Activated CD4-positive, alpha-beta T cell treated with anti-CD3 and anti-CD28 coated beads, Interleukin-2, Interleukin-4, amounts not matched to agents 100 ng/mL and 50 ng/mL, durations not matched to agents 16 hours and 8 hours (primary cell): ENCODE measurements around the gene OR2M5.

Experiments used
- DNase-seq: peaks from one replicate; pipeline ENCODE4 v3.0.0-alpha.2; 2020; ENCODE audit warnings: low spot score

The OR2M5 gene

GRCh38 chr1:248144513-248145198 lies at the start of gene OR2M5:
Gene OR2M5, plus strand, starts transcription at chr1:248145148. Its CDS starts 0 bp downstream, at chr1:248145148.
- DNase-seq: no peak

- DNase-seq: no peak
Measured at GRCh38 chr1:248098529-248098928, 46.4 kb upstream of the OR2M5 start.

DNA sequence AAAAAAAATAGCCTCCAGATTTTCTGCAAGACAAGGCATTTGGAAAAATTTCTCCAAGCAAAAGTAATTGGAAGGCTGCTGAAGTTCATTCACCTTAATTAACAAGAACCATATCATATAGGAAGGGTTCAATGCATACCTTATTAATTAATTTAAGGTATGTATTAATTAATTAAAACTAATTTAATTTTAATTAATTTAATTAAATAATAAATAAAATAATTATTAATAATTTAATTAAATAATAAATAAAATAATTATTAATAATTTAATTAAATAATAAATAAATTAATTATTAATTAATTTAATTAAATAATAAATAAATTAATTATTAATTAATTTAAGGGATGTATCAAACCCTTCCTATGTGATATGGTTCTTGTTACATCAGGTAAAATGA lies 42.1 kb upstream of the OR2M5 start:
- no peak for DNase-seq

DNA sequence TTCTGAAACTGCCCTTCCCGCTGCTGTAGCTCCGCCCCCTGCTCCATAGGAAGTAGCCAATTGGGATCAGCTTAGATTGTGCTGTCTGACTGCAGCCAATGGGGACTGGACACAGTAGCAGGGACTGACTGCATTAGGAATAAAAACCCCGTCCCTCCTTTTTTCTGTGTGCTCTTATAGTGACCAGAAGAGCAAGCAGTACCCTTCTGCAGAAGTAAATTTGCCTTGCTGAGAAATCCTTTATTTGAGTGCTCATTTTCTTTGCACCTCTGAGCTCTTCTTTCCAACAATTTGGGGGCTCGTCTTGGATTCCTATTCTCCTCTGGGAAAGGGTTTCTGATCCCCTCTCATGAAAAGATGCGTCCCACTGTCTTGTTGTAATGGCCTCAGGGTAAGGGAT lies 33.8 kb upstream of the OR2M5 start:
- DNase-seq: no peak

GRCh38 chr1:248114890-248115289 lies 30.1 kb upstream of the OR2M5 start:
- DNase-seq: no peak

GRCh38 chr1:248127653-248128052 lies 17.3 kb upstream of the OR2M5 start:
- no peak for DNase-seq

DNA sequence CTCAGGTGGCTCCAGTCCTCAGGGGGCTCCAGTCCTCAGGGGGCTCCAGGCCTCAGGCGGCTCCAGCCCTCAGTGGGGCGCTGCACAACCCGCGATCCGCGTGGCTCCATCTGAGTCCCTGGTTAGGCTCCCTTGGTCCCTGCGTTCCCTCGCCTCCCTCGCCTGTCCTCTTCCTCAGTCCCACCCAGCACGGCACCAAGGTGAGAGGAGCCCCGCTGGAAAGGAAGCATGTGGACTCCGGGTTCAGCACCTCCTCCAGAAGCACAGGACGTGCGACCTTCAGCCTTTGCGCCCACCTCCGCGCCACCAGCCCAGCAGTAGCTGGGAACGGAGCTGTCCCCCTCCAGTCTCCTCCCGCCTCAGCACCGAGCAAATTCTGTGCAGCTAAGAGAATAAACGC lies 8.1 kb upstream of the OR2M5 start:
- DNase-seq: no peak

DNA sequence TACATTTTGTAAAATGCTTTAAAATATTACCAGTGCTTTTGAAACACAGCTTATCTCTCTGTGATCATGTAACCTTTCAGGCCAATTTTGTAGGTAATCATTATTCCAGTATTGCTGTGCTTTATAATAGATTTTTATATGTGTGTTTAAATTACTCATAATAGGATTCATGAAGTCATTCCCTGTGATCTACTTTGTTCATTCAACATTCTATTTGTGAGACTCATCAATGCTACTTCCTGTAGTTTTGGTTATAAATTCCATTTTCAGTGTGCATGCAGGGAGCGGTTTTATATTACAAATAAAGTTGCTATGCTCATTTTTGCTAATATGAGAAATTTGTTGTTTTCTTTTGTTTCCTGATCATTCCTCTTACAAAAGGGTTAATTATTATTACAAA lies 4.1 kb upstream of the OR2M5 start:
- no peak for DNase-seq

GRCh38 chr1:248143311-248143710 lies 1.6 kb upstream of the OR2M5 start:
- no peak for DNase-seq

GRCh38 chr1:248152056-248152827 lies 7.3 kb downstream of the OR2M5 start:
- no peak for DNase-seq

GRCh38 chr1:248155927-248156326 lies 11.0 kb downstream of the OR2M5 start:
- DNase-seq: no peak

DNA sequence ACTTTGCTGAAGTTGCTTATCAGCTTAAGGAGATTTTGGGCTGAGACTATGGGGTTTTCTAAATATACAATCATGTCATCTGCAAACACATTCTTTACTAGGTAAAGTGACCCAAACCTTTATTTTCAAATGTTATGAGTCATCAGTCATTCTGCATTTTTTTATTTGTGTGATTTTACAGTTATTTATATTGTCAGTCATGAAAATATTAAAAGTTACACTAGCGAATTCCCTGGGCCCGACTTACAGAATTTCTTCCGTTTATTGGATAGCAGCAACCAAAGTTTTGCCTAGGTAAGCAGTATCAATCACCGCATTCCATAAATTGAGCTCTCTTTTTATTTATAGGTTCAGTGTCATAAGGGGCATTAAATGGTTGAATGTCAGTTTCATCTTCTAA lies 13.8 kb downstream of the OR2M5 start:
- no peak for DNase-seq

- no peak for DNase-seq
Measured at GRCh38 chr1:248164031-248164430, 19.1 kb downstream of the OR2M5 start.

GRCh38 chr1:248165186-248165585 lies 20.2 kb downstream of the OR2M5 start:
- DNase-seq: no peak

DNA sequence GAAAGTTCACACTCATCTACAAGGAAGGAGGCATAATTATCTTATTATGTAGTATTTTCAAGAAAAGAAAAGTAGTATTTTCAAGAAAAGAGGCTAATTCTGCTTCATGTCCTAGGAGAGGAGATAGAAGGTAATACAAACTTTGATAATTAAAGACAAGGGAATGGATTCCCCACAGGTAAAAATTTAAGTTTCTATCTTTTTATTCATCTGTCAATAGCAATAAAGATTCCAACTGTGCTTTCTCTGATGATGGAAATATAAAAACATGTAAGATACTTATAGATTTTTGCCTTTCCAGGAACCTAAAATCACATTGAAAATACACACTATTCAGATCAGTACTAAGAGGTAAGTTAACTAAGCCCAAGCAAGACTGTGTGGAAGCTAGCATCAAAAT lies 29.6 kb downstream of the OR2M5 start, which contains the start of gene OR2M2:
Gene OR2M2, plus strand, starts transcription at position 301 of the 400 bp plus-strand sequence. CDS start 5,165 bp downstream, outside the sequence.
- DNase-seq: no peak

DNA sequence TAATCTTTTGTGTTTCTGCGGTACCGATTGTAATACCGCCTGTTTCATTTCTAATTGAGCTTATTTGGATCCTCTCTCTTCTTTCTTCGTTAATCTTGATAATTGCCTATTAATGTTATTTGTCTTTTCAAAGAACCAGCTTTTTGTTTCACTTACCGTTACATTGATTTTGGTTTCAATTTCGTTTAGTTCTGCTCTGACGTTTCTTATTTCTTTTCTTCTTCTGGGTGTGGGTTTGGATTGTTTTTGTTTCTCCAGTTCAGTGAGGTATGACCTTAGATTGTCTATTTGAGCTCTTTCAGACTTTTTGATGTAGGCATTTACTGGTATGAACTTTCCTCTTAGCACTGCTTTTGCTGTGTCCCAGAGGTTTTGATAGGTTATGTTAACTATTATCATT lies 39.0 kb downstream of the OR2M5 start:
- no peak for DNase-seq

DNA sequence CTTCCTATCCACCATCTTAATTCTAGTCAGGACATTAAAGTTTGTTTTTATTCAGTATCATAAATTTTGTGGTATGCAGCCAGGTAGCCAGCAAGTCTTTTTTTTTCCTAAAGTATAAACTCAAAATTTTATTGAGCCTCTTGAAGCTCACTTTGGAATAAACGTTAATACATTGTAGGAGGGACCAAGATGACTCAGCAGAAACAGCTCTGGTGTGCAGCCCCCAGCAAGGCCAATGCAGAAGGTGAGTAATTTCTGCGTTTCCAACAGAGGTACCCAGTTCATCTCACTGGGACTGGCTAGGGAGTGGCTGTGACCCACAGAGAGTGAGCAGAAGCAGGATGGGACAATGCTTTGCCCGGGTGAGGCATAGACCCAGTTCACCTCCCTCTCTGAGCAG lies 42.4 kb downstream of the OR2M5 start:
- no peak for DNase-seq

DNA sequence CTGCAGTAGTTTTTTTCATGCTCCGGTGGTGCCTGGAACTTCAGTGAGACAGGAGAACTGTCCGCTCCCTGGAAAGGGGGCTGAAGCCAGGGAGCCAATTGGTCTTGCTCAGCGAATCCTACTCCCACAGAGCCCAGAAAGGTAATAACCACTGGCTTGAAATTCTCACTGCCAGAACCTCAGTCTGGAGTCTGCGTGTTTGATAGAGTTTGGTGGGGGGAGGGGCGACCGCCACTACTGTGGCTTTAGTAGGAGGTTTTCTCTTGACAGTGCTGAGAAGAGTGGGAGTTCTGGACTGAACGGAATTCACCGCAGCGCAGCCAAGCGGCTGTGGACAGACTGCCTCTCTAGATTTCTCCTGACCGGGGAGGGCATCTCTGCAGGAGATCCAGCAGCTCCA lies 44.1 kb downstream of the OR2M5 start:
- DNase-seq: no peak

GRCh38 chr1:248194117-248194516 lies 49.2 kb downstream of the OR2M5 start:
- no peak for DNase-seq
